ENCODE data around the gene IDNK. TPM values are rescaled to one million over a fixed set of nuclear protein-coding genes. Genes with fewer than 3 reads are reported as not detected.

Gene IDNK
- total and polyA plus RNA-seq, 7 experiments from 2014 or later: 8.5 to 15.3 (median 10.9) TPM

GRCh38 chr9:83629433-83630104, 6.6 kb downstream of the IDNK start:
- ATAC-seq: no peak
- H3K4me3 ChIP-seq (ENCODE audit: low read length): no peak overlapping the region
- intact Hi-C loops (cut with micrococcal nuclease): loop anchor here in 1 of 2 donors (10.0 kb wide), 1 partner anchor 685 kb away; no protein-coding TSS in a partner anchor
- H3K9me3 Mint-ChIP-seq: no peaks in the 10 kb centered on the region
- no peak overlapping the region for H3K4me3 Mint-ChIP-seq
- no peaks in the 10 kb centered on the region for H3K27me3 ChIP-seq (ENCODE audit: control insufficient read depth in 2 of 2, insufficient read depth in 2 of 2, low read length in 2 of 2)
- H3K4me1 Mint-ChIP-seq: peaks cover 6 to 25% (median 13%) of the 10 kb centered on the region in 7 donors
- no peaks in the 10 kb centered on the region for H3K27me3 Mint-ChIP-seq
- no peak for DNase-seq
- peaks cover 0 to 1% of the 10 kb centered on the region in 2 donors for H3K4me1 ChIP-seq (ENCODE audit: control insufficient read depth in 2 of 2, insufficient read depth in 2 of 2, low read length in 2 of 2)
- ChIA-PET CTCF (interaction anchor here (0.7 kb wide), 1 partner anchor 8 kb away, joined by 3 read pairs; no protein-coding TSS in a partner anchor), POLR2A (no interaction called here)
- peaks cover 0 to 13% (median 3%) of the 10 kb centered on the region in 5 donors for H3K36me3 Mint-ChIP-seq
- H3K36me3 ChIP-seq (ENCODE audit: control insufficient read depth in 2 of 3, insufficient read depth in 3 of 3, low read length in 3 of 3): peaks cover 0 to 4% (median 4%) of the 10 kb centered on the region in 3 experiments
- H3K27ac Mint-ChIP-seq: peak overlapping the region in 2 of 9 donors; percentile 6 to 68
- no peaks in the 10 kb centered on the region for H3K9me3 ChIP-seq (ENCODE audit: control insufficient read depth in 2 of 3, low read length in 3 of 3)
- H3K27ac ChIP-seq (ENCODE audit: low read depth, low read length): no peak overlapping the region

- intact Hi-C loops (cut with micrococcal nuclease): loop anchor here in 1 of 2 donors (1.0 kb wide), 1 partner anchor 8 kb away; the partner anchor contains the start of gene IDNK
- ATAC-seq: peak; percentile 14
- CTCF ChIA-PET: interaction anchor here (0.9 to 2.0 kb wide), 2 partner anchors 10 to 18 kb away, joined by 4 to 7 read pairs; no protein-coding TSS in a partner anchor
- no peaks in the 10 kb centered on the region for H3K4me1 ChIP-seq (ENCODE audit: control insufficient read depth in 2 of 2, insufficient read depth in 2 of 2, low read length in 2 of 2)
- Mint-ChIP-seq H3K36me3 (peaks cover 0 to 15% (median 3%) of the 10 kb centered on the region in 5 donors), H3K27me3 (no peaks in the 10 kb centered on the region), H3K9me3 (no peaks in the 10 kb centered on the region), H3K4me3 (no peak overlapping the region), H3K4me1 (peaks cover 0 to 13% (median 5%) of the 10 kb centered on the region in 7 donors), H3K27ac (peak overlapping the region in 3 of 9 donors; percentile 39 to 52 (median 45))
- no peaks in the 10 kb centered on the region for H3K27me3 ChIP-seq (ENCODE audit: control insufficient read depth in 2 of 2, insufficient read depth in 2 of 2, low read length in 2 of 2)
- no peak overlapping the region for H3K4me3 ChIP-seq (ENCODE audit: low read length)
- no peaks in the 10 kb centered on the region for H3K9me3 ChIP-seq (ENCODE audit: control insufficient read depth in 2 of 3, low read length in 3 of 3)
- POLR2A ChIA-PET: interaction anchor here (2.0 kb wide), 1 partner anchor 77 kb away, joined by 6 read pairs; the partner anchor contains the start of gene UBQLN1
- H3K36me3 ChIP-seq (ENCODE audit: control insufficient read depth in 2 of 3, insufficient read depth in 3 of 3, low read length in 3 of 3): peaks cover 0 to 4% (median 4%) of the 10 kb centered on the region in 3 experiments
- no peak for DNase-seq
- no peak overlapping the region for H3K27ac ChIP-seq (ENCODE audit: low read depth, low read length)
Observed at GRCh38 chr9:83630938-83631457, 8.1 kb downstream of the IDNK start.

- peaks cover 0 to 4% (median 4%) of the 10 kb centered on the region in 3 experiments for H3K36me3 ChIP-seq (ENCODE audit: control insufficient read depth in 2 of 3, insufficient read depth in 3 of 3, low read length in 3 of 3)
- no peaks in the 10 kb centered on the region for H3K9me3 Mint-ChIP-seq
- POLR2A ChIA-PET: interaction anchor here (2.0 kb wide), 1 partner anchor 10 kb away, joined by 10 read pairs; the partner anchor contains the start of gene IDNK
Observed at GRCh38 chr9:83633255-83633654, 10.3 kb downstream of the IDNK start.

GRCh38 chr9:83633676-83634075, 10.7 kb downstream of the IDNK start:
- no peak overlapping the region for H3K27ac ChIP-seq (ENCODE audit: low read depth, low read length)
- ChIA-PET POLR2A (interaction anchor here (2.0 kb wide), 1 partner anchor 10 kb away, joined by 10 read pairs; the partner anchor contains the start of gene IDNK), CTCF (no interaction called here)
- peaks cover 0 to 14% (median 3%) of the 10 kb centered on the region in 5 donors for H3K36me3 Mint-ChIP-seq
- no peak overlapping the region for H3K4me3 ChIP-seq (ENCODE audit: low read length)
- no peak for DNase-seq
- no peak for ATAC-seq
- peaks cover 0 to 4% (median 4%) of the 10 kb centered on the region in 3 experiments for H3K36me3 ChIP-seq (ENCODE audit: control insufficient read depth in 2 of 3, insufficient read depth in 3 of 3, low read length in 3 of 3)
- no peaks in the 10 kb centered on the region for H3K27me3 ChIP-seq (ENCODE audit: control insufficient read depth in 2 of 2, insufficient read depth in 2 of 2, low read length in 2 of 2)
- H3K4me3 Mint-ChIP-seq: no peak overlapping the region
- H3K4me1 Mint-ChIP-seq: peaks cover 0 to 5% (median 3%) of the 10 kb centered on the region in 7 donors
- no peak overlapping the region for H3K27ac Mint-ChIP-seq
- H3K9me3 Mint-ChIP-seq: no peaks in the 10 kb centered on the region
- no peaks in the 10 kb centered on the region for H3K27me3 Mint-ChIP-seq
- no peaks in the 10 kb centered on the region for H3K9me3 ChIP-seq (ENCODE audit: control insufficient read depth in 2 of 3, low read length in 3 of 3)
- no peaks in the 10 kb centered on the region for H3K4me1 ChIP-seq (ENCODE audit: control insufficient read depth in 2 of 2, insufficient read depth in 2 of 2, low read length in 2 of 2)
- intact Hi-C loops (cut with micrococcal nuclease): no loop called here

More at GRCh38 chr9:83633255-83633654, 10.3 kb downstream of the IDNK start:
- no peaks in the 10 kb centered on the region for H3K9me3 ChIP-seq (ENCODE audit: control insufficient read depth in 2 of 3, low read length in 3 of 3)
- H3K4me3 Mint-ChIP-seq: no peak overlapping the region
- intact Hi-C loops (cut with micrococcal nuclease): no loop called here
- no peaks in the 10 kb centered on the region for H3K27me3 Mint-ChIP-seq
- peaks cover 0 to 5% (median 3%) of the 10 kb centered on the region in 7 donors for H3K4me1 Mint-ChIP-seq
- no peak overlapping the region for H3K27ac ChIP-seq (ENCODE audit: low read depth, low read length)
- peaks cover 0 to 15% (median 3%) of the 10 kb centered on the region in 5 donors for H3K36me3 Mint-ChIP-seq
- ATAC-seq (no peak), DNase-seq (no peak)
- no peak overlapping the region for H3K27ac Mint-ChIP-seq
- no peaks in the 10 kb centered on the region for H3K4me1 ChIP-seq (ENCODE audit: control insufficient read depth in 2 of 2, insufficient read depth in 2 of 2, low read length in 2 of 2)
- no peak overlapping the region for H3K4me3 ChIP-seq (ENCODE audit: low read length)
- no peaks in the 10 kb centered on the region for H3K27me3 ChIP-seq (ENCODE audit: control insufficient read depth in 2 of 2, insufficient read depth in 2 of 2, low read length in 2 of 2)
- CTCF ChIA-PET: no interaction called here

- ATAC-seq: no peak
- Mint-ChIP-seq H3K36me3 (peaks cover 0 to 8% (median 0%) of the 10 kb centered on the region in 5 donors), H3K27ac (peak overlapping the region in 1 of 9 donors; percentile 43), H3K9me3 (no peaks in the 10 kb centered on the region), H3K4me1 (peaks cover 0 to 4% (median 0%) of the 10 kb centered on the region in 7 donors), H3K27me3 (no peaks in the 10 kb centered on the region), H3K4me3 (no peak overlapping the region)
- no peak for DNase-seq
- ChIA-PET POLR2A (interaction anchor here (2.1 kb wide), 1 partner anchor 12 kb away, joined by 7 read pairs; no protein-coding TSS in a partner anchor), CTCF (interaction anchor here (2.3 kb wide), 1 partner anchor 13 kb away, joined by 10 read pairs; no protein-coding TSS in a partner anchor)
- intact Hi-C loops (cut with micrococcal nuclease): no loop called here
- no peak overlapping the region for H3K27ac ChIP-seq (ENCODE audit: low read depth, low read length)
- H3K4me1 ChIP-seq (ENCODE audit: control insufficient read depth in 2 of 2, insufficient read depth in 2 of 2, low read length in 2 of 2): no peaks in the 10 kb centered on the region
- no peaks in the 10 kb centered on the region for H3K27me3 ChIP-seq (ENCODE audit: control insufficient read depth in 2 of 2, insufficient read depth in 2 of 2, low read length in 2 of 2)
- H3K9me3 ChIP-seq (ENCODE audit: control insufficient read depth in 2 of 3, low read length in 3 of 3): no peaks in the 10 kb centered on the region
- H3K4me3 ChIP-seq (ENCODE audit: low read length): no peak overlapping the region
- no peaks in the 10 kb centered on the region for H3K36me3 ChIP-seq (ENCODE audit: control insufficient read depth in 2 of 3, insufficient read depth in 3 of 3, low read length in 3 of 3)
Observed at GRCh38 chr9:83636813-83637212, 13.9 kb downstream of the IDNK start.

- Histone ChIP-seq H3K27ac (ENCODE audit: low read depth, low read length) (no peak overlapping the region), H3K4me3 (ENCODE audit: low read length) (no peak overlapping the region), H3K36me3 (ENCODE audit: control insufficient read depth in 2 of 3, insufficient read depth in 3 of 3, low read length in 3 of 3) (no peaks in the 10 kb centered on the region), H3K4me1 (ENCODE audit: control insufficient read depth in 2 of 2, insufficient read depth in 2 of 2, low read length in 2 of 2) (no peaks in the 10 kb centered on the region), H3K27me3 (ENCODE audit: control insufficient read depth in 2 of 2, insufficient read depth in 2 of 2, low read length in 2 of 2) (no peaks in the 10 kb centered on the region), H3K9me3 (ENCODE audit: control insufficient read depth in 2 of 3, low read length in 3 of 3) (no peaks in the 10 kb centered on the region)
- no peaks in the 10 kb centered on the region for H3K9me3 Mint-ChIP-seq
- peak overlapping the region in 1 of 9 donors; percentile 43 for H3K27ac Mint-ChIP-seq
- peaks cover 0 to 8% (median 0%) of the 10 kb centered on the region in 5 donors for H3K36me3 Mint-ChIP-seq
- peaks cover 0 to 3% (median 0%) of the 10 kb centered on the region in 7 donors for H3K4me1 Mint-ChIP-seq
- POLR2A ChIA-PET: interaction anchor here (2.1 kb wide), 1 partner anchor 13 kb away, joined by 7 read pairs; no protein-coding TSS in a partner anchor
- intact Hi-C loops (cut with micrococcal nuclease): no loop called here
- no peak for ATAC-seq
- H3K4me3 Mint-ChIP-seq: no peak overlapping the region
- CTCF ChIA-PET: interaction anchor here (2.3 kb wide), 1 partner anchor 12 kb away, joined by 10 read pairs; no protein-coding TSS in a partner anchor
- DNase-seq: no peak
- H3K27me3 Mint-ChIP-seq: no peaks in the 10 kb centered on the region
Observed at GRCh38 chr9:83637389-83637788, 14.4 kb downstream of the IDNK start.

Measured in naive thymus-derived CD4-positive, alpha-beta T cell (primary cell).